GM19240 (cell line): Measurements from ENCODE around the gene PCSK2.

Experiments used
- DNase-seq: peaks from one replicate; pipeline ENCODE4 v3.0.0; 2011; ENCODE audit warnings: low spot score; ENCODE audit not compliant: insufficient read length

Gene PCSK2

DNA sequence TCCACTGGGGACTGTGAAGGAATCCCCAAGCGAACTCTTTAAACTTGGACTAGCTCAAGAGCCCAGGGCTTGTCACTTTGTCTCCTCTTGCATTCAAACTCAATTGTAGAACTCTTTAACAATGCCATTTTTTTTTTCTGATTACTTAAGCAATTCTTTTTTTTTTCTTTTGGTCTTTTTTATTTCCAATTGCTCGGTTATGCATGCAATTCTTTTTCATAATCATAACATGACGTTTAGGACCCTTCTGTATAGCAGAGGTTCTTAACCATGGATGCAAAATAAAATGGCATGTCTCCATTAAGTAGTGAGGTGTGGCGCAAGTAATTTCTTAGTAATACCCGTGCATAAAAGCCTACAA is 304.8 kb downstream of the PCSK2 start:
- no peak for DNase-seq

DNA sequence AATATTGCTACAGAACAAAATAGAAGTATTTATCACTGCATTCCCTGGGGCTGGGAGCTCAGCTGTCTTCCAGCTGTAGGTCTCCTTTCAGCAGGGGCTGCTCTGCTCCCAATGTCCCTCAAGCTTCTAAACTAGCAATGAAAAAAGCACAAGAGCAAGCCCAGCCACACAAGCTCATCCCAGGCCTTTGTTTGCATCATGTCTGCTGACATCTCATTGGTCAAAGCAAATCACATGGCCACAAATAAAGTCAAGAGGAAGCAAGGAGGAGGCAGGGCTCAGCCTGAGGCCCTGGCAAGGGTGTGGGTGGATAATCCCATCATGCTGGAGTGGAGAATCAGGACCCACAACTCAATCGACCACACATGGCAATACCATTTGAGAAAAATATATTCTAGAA is 306.6 kb downstream of the PCSK2 start:
- DNase-seq, result no peak

DNA sequence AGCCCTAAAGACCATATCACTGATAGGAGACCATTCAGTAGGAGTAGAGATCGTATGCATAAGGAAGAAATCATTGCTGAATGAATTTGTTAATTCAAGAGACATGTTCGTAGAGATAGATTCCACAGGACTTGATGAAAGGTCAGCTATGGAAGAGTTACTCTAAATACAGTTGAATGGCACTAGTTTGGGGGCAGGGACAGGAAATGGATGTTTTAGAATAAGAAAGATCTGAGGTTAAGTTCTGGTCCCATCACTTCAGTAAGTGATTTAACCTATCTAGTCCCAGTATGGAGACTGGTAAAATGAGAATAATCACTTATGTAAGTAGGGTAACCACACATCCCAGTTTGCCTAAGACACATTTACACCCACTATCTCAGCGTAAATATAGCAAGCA is 307.2 kb downstream of the PCSK2 start:
- no peak for DNase-seq
